ENCODE results near the gene KCNB1.

The KCNB1 gene

DNA sequence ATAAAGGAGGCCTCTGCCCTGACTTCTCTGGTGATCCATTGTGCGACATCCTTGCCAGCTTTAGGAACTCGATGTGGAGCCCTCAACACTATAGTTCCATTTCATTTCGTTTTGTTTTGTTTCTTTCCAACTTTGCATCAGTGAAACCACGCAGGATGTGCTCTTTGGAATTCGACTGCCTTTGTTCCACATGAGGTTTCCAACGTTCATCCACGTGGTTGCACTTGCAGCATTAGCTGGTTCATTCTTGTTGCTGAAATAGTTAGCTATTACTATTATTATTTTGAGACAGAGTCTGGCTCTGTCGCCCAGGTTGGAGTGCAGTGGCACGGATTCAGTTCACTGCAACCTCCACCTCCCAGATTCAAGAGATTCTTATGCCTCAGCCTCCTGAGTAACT is 143.3 kb downstream of the KCNB1 start:
- H3K9me3 ChIP-seq (ENCODE audit: control insufficient read depth, insufficient read depth, low read length), result no peaks in the 10 kb centered on the region
- no peaks in the 10 kb centered on the region; the same call in 1 of the 2 replicates for H3K27me3 ChIP-seq (ENCODE audit: control insufficient read depth, low read length)
- TF ChIP-seq, protein P1, sequence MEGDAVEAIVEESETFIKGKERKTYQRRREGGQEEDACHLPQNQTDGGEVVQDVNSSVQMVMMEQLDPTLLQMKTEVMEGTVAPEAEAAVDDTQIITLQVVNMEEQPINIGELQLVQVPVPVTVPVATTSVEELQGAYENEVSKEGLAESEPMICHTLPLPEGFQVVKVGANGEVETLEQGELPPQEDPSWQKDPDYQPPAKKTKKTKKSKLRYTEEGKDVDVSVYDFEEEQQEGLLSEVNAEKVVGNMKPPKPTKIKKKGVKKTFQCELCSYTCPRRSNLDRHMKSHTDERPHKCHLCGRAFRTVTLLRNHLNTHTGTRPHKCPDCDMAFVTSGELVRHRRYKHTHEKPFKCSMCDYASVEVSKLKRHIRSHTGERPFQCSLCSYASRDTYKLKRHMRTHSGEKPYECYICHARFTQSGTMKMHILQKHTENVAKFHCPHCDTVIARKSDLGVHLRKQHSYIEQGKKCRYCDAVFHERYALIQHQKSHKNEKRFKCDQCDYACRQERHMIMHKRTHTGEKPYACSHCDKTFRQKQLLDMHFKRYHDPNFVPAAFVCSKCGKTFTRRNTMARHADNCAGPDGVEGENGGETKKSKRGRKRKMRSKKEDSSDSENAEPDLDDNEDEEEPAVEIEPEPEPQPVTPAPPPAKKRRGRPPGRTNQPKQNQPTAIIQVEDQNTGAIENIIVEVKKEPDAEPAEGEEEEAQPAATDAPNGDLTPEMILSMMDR (IDR thresholded peaks at IDR 0.05; ENCODE audit: low read depth, low read length, poor library complexity, severe bottlenecking), result no peak
- H3K4me2 ChIP-seq (ENCODE audit: low read length), result no peak overlapping the region
- no peaks in the 10 kb centered on the region for H3F3A ChIP-seq (ENCODE audit: control insufficient read depth, insufficient read depth)
- H3K27ac ChIP-seq (ENCODE audit: low read depth, low read length), result no peak overlapping the region
- H3K36me3 ChIP-seq (ENCODE audit: control insufficient read depth, low read length), result no peaks in the 10 kb centered on the region
- no peak overlapping the region for H3K4me3 ChIP-seq (ENCODE audit: low read length)
- H3K9me2 ChIP-seq (replicated peaks; ENCODE audit: control insufficient read depth, low read length), result no peaks in the 10 kb centered on the region
- H3K4me1 ChIP-seq (ENCODE audit: control insufficient read depth, low read length), result no peaks in the 10 kb centered on the region
- H3K79me2 ChIP-seq (ENCODE audit: control insufficient read depth, low read length), result no peaks in the 10 kb centered on the region
- no peaks in the 10 kb centered on the region for H4K20me1 ChIP-seq (ENCODE audit: control insufficient read depth, insufficient read depth, low read depth, low read length)

DNA sequence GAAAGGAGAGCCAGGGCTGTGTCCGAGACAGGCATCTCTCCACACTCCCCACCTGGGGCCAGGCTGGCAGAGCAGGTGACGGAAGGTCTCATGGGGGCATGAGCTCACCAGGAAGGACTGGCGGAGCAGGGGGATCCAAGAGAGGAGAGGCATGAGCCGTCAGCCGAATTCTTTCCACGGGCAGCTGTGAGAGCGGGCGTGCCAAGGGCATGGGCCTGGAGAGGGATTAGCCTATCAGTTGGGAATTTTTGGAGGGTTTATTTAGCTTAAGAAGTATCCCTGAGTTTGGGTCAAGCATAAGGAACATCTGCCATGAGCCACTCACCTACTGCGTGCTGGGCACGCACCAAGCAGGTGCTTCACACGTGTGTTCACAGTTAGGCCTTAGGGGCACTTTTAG is 144.4 kb downstream of the KCNB1 start:
- H3K79me2 ChIP-seq (ENCODE audit: control insufficient read depth, low read length), result no peaks in the 10 kb centered on the region
- H3F3A ChIP-seq (ENCODE audit: control insufficient read depth, insufficient read depth), result no peaks in the 10 kb centered on the region
- H3K36me3 ChIP-seq (ENCODE audit: control insufficient read depth, low read length), result no peaks in the 10 kb centered on the region
- no peak for TF ChIP-seq EZH2phosphoT487 (IDR thresholded peaks at IDR 0.05; ENCODE audit: borderline replicate concordance, low read length)
- TF ChIP-seq, protein P1 (IDR thresholded peaks at IDR 0.05; ENCODE audit: low read depth, low read length, poor library complexity, severe bottlenecking), result no peak
- H3K4me1 ChIP-seq (ENCODE audit: control insufficient read depth, low read length), result no peaks in the 10 kb centered on the region
- H3K9me3 ChIP-seq (ENCODE audit: control insufficient read depth, insufficient read depth, low read length), result no peaks in the 10 kb centered on the region
- H3K4me2 ChIP-seq (ENCODE audit: low read length), result no peak overlapping the region
- H3K9me2 ChIP-seq (replicated peaks; ENCODE audit: control insufficient read depth, low read length), result no peaks in the 10 kb centered on the region
- no peaks in the 10 kb centered on the region; the same call in none of the 2 replicates for H3K27me3 ChIP-seq (ENCODE audit: control insufficient read depth, low read length)
- H3K27ac ChIP-seq (ENCODE audit: low read depth, low read length), result no peak overlapping the region
- H3K4me3 ChIP-seq (ENCODE audit: low read length), result no peak overlapping the region
- H4K20me1 ChIP-seq (ENCODE audit: control insufficient read depth, insufficient read depth, low read depth, low read length), result no peaks in the 10 kb centered on the region

DNA sequence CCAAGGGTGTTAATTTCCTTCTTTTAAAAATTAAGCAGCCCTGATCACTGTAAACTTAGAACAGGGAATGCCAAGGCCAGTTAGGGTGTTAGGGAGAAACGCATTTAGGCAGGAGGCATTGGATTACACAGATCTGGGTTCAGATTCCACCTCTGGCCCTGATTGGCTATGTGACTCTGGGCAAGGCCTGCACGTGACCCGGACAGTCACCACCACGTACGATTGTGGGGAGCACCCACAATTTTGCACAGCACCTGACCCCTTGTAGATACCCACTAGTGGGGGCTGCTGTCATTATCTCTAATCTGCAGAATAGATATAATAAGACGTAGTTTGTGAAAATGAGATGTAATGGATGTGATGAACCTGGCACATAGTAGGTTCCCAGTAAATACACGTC is 145.1 kb downstream of the KCNB1 start:
- TF ChIP-seq, protein P1 (IDR thresholded peaks at IDR 0.05; ENCODE audit: low read depth, low read length, poor library complexity, severe bottlenecking), result no peak
- TF ChIP-seq EZH2phosphoT487 (IDR thresholded peaks at IDR 0.05; ENCODE audit: borderline replicate concordance, low read length), result no peak
- no peaks in the 10 kb centered on the region for H4K20me1 ChIP-seq (ENCODE audit: control insufficient read depth, insufficient read depth, low read depth, low read length)
- no peaks in the 10 kb centered on the region for H3K4me1 ChIP-seq (ENCODE audit: control insufficient read depth, low read length)
- H3K79me2 ChIP-seq (ENCODE audit: control insufficient read depth, low read length), result no peaks in the 10 kb centered on the region
- H3K4me2 ChIP-seq (ENCODE audit: low read length), result no peak overlapping the region
- no peaks in the 10 kb centered on the region for H3K9me3 ChIP-seq (ENCODE audit: control insufficient read depth, insufficient read depth, low read length)
- no peaks in the 10 kb centered on the region for H3K9me2 ChIP-seq (replicated peaks; ENCODE audit: control insufficient read depth, low read length)
- no peaks in the 10 kb centered on the region for H3K36me3 ChIP-seq (ENCODE audit: control insufficient read depth, low read length)
- no peaks in the 10 kb centered on the region; the same call in none of the 2 replicates for H3K27me3 ChIP-seq (ENCODE audit: control insufficient read depth, low read length)
- H3K27ac ChIP-seq (ENCODE audit: low read depth, low read length), result no peak overlapping the region
- no peaks in the 10 kb centered on the region for H3F3A ChIP-seq (ENCODE audit: control insufficient read depth, insufficient read depth)
- no peak overlapping the region for H3K4me3 ChIP-seq (ENCODE audit: low read length)

DNA sequence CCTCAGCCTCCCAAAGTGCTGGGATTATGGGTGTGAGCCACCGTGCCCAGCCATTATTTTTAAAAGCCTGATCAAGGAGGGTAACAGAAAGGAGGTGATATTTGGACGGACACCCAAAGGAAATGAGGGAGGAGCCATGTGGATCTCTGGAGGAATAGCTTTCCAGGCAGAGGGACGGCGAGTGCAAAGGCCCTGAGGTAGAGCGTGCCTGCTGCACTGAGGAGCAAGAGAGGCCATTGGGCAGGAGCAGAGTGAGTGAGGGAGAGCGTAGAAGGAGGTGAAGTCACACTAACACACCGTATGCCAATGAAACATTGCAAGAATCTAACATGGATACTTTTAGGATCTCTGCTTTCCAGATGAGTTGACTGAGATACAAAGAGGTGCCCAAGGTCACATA is 145.7 kb downstream of the KCNB1 start:
- no peaks in the 10 kb centered on the region for H3K9me3 ChIP-seq (ENCODE audit: control insufficient read depth, insufficient read depth, low read length)
- no peak overlapping the region for H3K27ac ChIP-seq (ENCODE audit: low read depth, low read length)
- no peaks in the 10 kb centered on the region for H3K4me1 ChIP-seq (ENCODE audit: control insufficient read depth, low read length)
- no peaks in the 10 kb centered on the region for H3K9me2 ChIP-seq (replicated peaks; ENCODE audit: control insufficient read depth, low read length)
- H3K36me3 ChIP-seq (ENCODE audit: control insufficient read depth, low read length), result no peaks in the 10 kb centered on the region
- H4K20me1 ChIP-seq (ENCODE audit: control insufficient read depth, insufficient read depth, low read depth, low read length), result no peaks in the 10 kb centered on the region
- no peak overlapping the region for H3K4me2 ChIP-seq (ENCODE audit: low read length)
- TF ChIP-seq, protein P1 (IDR thresholded peaks at IDR 0.05; ENCODE audit: low read depth, low read length, poor library complexity, severe bottlenecking), result no peak
- TF ChIP-seq EZH2phosphoT487 (IDR thresholded peaks at IDR 0.05; ENCODE audit: borderline replicate concordance, low read length), result no peak
- H3K27me3 ChIP-seq (ENCODE audit: control insufficient read depth, low read length), result no peaks in the 10 kb centered on the region; the same call in none of the 2 replicates
- H3K79me2 ChIP-seq (ENCODE audit: control insufficient read depth, low read length), result no peaks in the 10 kb centered on the region
- no peak overlapping the region for H3K4me3 ChIP-seq (ENCODE audit: low read length)
- H3F3A ChIP-seq (ENCODE audit: control insufficient read depth, insufficient read depth), result no peaks in the 10 kb centered on the region

Measured in DOHH2 (cell line).